ENCODE measurements around the gene ATF7IP2. TPM values are rescaled to one million over a fixed set of nuclear protein-coding genes. Genes with fewer than 3 reads are reported as not detected.
"Not testable (repeated sequence)": the region's sequence is repeated elsewhere in the genome, so short reads cannot be mapped to it uniquely, and the experiment has no call there.

Gene ATF7IP2
- total RNA-seq, 1 donor from 2014 or later: 4.2 TPM

- DNase-seq (ENCODE audit: low read depth) (no peak), FAIRE-seq (no peak)
- Histone ChIP-seq H3K36me3 (ENCODE audit: control insufficient read depth, insufficient read depth, low read length) (no peaks in the 10 kb centered on the region), H3K27me3 (ENCODE audit: control insufficient read depth, insufficient read depth, low read length) (no peaks in the 10 kb centered on the region), H3K4me3 (ENCODE audit: low read depth, low read length) (no peak overlapping the region)
- TF ChIP-seq, protein P1, sequence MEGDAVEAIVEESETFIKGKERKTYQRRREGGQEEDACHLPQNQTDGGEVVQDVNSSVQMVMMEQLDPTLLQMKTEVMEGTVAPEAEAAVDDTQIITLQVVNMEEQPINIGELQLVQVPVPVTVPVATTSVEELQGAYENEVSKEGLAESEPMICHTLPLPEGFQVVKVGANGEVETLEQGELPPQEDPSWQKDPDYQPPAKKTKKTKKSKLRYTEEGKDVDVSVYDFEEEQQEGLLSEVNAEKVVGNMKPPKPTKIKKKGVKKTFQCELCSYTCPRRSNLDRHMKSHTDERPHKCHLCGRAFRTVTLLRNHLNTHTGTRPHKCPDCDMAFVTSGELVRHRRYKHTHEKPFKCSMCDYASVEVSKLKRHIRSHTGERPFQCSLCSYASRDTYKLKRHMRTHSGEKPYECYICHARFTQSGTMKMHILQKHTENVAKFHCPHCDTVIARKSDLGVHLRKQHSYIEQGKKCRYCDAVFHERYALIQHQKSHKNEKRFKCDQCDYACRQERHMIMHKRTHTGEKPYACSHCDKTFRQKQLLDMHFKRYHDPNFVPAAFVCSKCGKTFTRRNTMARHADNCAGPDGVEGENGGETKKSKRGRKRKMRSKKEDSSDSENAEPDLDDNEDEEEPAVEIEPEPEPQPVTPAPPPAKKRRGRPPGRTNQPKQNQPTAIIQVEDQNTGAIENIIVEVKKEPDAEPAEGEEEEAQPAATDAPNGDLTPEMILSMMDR (IDR thresholded peaks at IDR 0.05; ENCODE audit: insufficient read depth, low read length, severe bottlenecking): no peak
These were observed 23.0 kb downstream of the ATF7IP2 start for GRCh38 chr16:10408824-10409381.

DNA sequence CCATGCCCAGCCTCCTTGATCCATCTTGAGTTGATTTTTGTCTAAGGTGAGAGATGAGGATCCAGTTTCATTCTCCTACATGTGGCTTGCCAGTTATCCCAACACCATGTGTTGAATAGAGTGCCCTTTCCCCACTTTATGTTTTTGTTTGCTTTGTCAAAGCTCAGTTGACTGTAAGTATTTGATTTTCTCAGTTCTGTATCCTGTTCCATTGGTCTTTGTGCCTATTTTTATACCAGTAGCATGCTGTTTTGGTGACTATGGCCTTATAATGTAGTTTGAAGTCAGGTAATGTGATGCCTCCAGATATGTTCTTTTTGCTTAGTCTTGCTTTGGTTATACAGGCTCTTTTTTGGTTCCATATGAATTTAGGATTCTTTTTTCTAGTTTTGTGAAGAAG lies 23.9 kb downstream of the ATF7IP2 start:
- not testable (repeated sequence) for FAIRE-seq; H3K4me3 ChIP-seq (ENCODE audit: low read depth, low read length); H3K36me3 ChIP-seq (ENCODE audit: control insufficient read depth, insufficient read depth, low read length); DNase-seq (ENCODE audit: low read depth); H3K27me3 ChIP-seq (ENCODE audit: control insufficient read depth, insufficient read depth, low read length)

GRCh38 chr16:10410469-10410868 lies 24.6 kb downstream of the ATF7IP2 start:
- TF ChIP-seq, protein P1 (IDR thresholded peaks at IDR 0.05; ENCODE audit: insufficient read depth, low read length, severe bottlenecking): no peak
- DNase-seq (ENCODE audit: low read depth) (no peak), FAIRE-seq (no peak)
- no peak overlapping the region for H3K4me3 ChIP-seq (ENCODE audit: low read depth, low read length)
- H3K36me3 ChIP-seq (ENCODE audit: control insufficient read depth, insufficient read depth, low read length): no peaks in the 10 kb centered on the region
- H3K27me3 ChIP-seq (ENCODE audit: control insufficient read depth, insufficient read depth, low read length): no peaks in the 10 kb centered on the region

GRCh38 chr16:10412935-10413601 lies 27.2 kb downstream of the ATF7IP2 start:
- Histone ChIP-seq H3K4me3 (ENCODE audit: low read depth, low read length) (no peak overlapping the region), H3K36me3 (ENCODE audit: control insufficient read depth, insufficient read depth, low read length) (no peaks in the 10 kb centered on the region), H3K27me3 (ENCODE audit: control insufficient read depth, insufficient read depth, low read length) (no peaks in the 10 kb centered on the region)
- FAIRE-seq (no peak), DNase-seq (ENCODE audit: low read depth) (no peak)
- TF ChIP-seq, protein P1 (IDR thresholded peaks at IDR 0.05; ENCODE audit: insufficient read depth, low read length, severe bottlenecking): no peak

DNA sequence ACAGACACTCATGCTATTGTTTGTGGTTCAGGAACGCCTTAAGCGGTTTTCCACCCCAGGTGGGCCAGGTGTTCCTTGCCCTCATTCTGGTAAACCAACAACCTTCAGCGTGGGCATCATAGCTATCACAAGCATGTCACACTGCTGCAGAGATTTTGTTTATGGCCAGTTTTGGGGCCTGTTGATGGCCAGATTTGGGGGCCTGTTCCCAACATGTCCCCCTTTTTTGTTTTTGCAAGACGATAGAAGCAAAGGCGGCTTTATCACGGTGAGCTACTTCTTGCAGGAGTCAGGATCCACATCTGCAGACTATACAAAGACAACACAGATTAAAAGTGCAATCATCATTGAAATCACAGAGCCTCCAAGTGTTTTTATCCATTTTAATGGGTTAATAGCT lies 32.3 kb downstream of the ATF7IP2 start:
- DNase-seq (ENCODE audit: low read depth); FAIRE-seq; H3K4me3 ChIP-seq (ENCODE audit: low read depth, low read length); H3K27me3 ChIP-seq (ENCODE audit: control insufficient read depth, insufficient read depth, low read length); H3K36me3 ChIP-seq (ENCODE audit: control insufficient read depth, insufficient read depth, low read length): not testable (repeated sequence)

GRCh38 chr16:10419701-10420100 lies 33.8 kb downstream of the ATF7IP2 start:
- Histone ChIP-seq H3K4me3 (ENCODE audit: low read depth, low read length) (no peak overlapping the region), H3K36me3 (ENCODE audit: control insufficient read depth, insufficient read depth, low read length) (no peaks in the 10 kb centered on the region), H3K27me3 (ENCODE audit: control insufficient read depth, insufficient read depth, low read length) (no peaks in the 10 kb centered on the region)
- no peak for DNase-seq (ENCODE audit: low read depth)
- no peak for FAIRE-seq
- TF ChIP-seq, protein P1 (IDR thresholded peaks at IDR 0.05; ENCODE audit: insufficient read depth, low read length, severe bottlenecking): no peak

GRCh38 chr16:10421596-10421995 lies 35.7 kb downstream of the ATF7IP2 start:
- H3K27me3 ChIP-seq (ENCODE audit: control insufficient read depth, insufficient read depth, low read length): no peaks in the 10 kb centered on the region
- no peak overlapping the region for H3K4me3 ChIP-seq (ENCODE audit: low read depth, low read length)
- TF ChIP-seq, protein P1 (IDR thresholded peaks at IDR 0.05; ENCODE audit: insufficient read depth, low read length, severe bottlenecking): no peak
- FAIRE-seq (no peak), DNase-seq (ENCODE audit: low read depth) (no peak)
- no peaks in the 10 kb centered on the region for H3K36me3 ChIP-seq (ENCODE audit: control insufficient read depth, insufficient read depth, low read length)
